ENCODE measurements around the gene C1orf87. TPM values are rescaled to one million over a fixed set of nuclear protein-coding genes. Genes with fewer than 3 reads are reported as not detected.

C1orf87 gene
- total RNA-seq, 4 donors from 2014 or later = not detected

DNA sequence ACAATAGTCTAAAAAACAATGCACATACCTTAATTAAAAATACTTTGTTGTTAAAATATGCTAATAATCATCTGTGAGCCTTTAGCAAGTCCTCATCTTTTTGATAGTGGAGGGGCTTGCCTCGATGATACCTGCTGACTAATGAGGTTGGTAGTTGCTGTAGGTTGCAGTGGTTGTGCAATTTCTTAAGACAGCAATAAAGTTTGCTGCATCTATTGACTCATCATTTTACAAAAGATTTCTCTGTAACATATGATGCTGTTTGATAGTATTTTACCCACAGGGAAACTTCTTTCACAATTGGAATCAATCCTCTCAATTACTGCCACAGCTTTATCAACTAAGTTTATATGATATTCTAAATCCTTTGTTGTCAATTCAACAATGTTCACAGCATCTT, 7.6 kb downstream of the C1orf87 start:
- TF ChIP-seq, protein P1, sequence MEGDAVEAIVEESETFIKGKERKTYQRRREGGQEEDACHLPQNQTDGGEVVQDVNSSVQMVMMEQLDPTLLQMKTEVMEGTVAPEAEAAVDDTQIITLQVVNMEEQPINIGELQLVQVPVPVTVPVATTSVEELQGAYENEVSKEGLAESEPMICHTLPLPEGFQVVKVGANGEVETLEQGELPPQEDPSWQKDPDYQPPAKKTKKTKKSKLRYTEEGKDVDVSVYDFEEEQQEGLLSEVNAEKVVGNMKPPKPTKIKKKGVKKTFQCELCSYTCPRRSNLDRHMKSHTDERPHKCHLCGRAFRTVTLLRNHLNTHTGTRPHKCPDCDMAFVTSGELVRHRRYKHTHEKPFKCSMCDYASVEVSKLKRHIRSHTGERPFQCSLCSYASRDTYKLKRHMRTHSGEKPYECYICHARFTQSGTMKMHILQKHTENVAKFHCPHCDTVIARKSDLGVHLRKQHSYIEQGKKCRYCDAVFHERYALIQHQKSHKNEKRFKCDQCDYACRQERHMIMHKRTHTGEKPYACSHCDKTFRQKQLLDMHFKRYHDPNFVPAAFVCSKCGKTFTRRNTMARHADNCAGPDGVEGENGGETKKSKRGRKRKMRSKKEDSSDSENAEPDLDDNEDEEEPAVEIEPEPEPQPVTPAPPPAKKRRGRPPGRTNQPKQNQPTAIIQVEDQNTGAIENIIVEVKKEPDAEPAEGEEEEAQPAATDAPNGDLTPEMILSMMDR (IDR thresholded peaks at IDR 0.05) = no peak
- TF ChIP-seq POLR2A (IDR thresholded peaks at IDR 0.05) (no peak), EP300 (IDR thresholded peaks at IDR 0.05) (no peak)
- Histone ChIP-seq H3K27me3 (no peaks in the 10 kb centered on the region), H3K9me3 (no peaks in the 10 kb centered on the region), H3K4me1 (no peaks in the 10 kb centered on the region), H3K4me3 (no peak overlapping the region), H3K27ac (no peak overlapping the region), H3K36me3 (no peaks in the 10 kb centered on the region)
- DNase-seq (ENCODE audit: low spot score in 2 of 2) = no peak
- 82 to 96% methylated on average over 1 of the region's 1 CpG for WGBS, 2 donors

- no peak for TF ChIP-seq POLR2A (IDR thresholded peaks at IDR 0.05)
- no peak for TF ChIP-seq EP300 (IDR thresholded peaks at IDR 0.05)
- TF ChIP-seq, protein P1 (IDR thresholded peaks at IDR 0.05) = no peak
- DNase-seq (ENCODE audit: low spot score in 2 of 2) = no peak
- Histone ChIP-seq H3K27ac (no peak overlapping the region), H3K36me3 (no peaks in the 10 kb centered on the region), H3K9me3 (no peaks in the 10 kb centered on the region), H3K4me1 (no peaks in the 10 kb centered on the region), H3K4me3 (no peak overlapping the region), H3K27me3 (no peaks in the 10 kb centered on the region)
- 81 to 100% methylated on average over 2 of the region's 2 CpGs for WGBS, 2 donors
These were observed 8.4 kb downstream of the C1orf87 start for GRCh38 chr1:60065199-60065598.

DNA sequence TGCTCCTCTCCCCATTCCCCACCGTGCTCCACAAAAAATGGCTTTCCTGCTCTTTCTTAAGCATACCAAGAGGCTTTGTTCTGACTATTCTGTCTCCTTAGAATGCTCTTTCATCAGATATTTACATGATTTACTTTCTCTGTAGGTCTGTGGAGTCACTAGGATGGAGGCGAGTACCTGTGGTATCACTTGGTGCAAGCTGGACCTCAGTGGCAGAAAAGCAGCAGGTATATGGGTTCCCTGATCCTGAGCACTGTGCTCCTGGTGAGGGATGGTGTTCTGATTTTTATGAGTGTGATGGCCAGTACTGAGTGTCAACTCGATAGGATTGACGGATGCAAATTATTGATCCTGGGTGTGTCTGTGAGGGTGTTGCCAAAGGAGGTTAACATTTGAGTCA, 10.0 kb downstream of the C1orf87 start:
- Histone ChIP-seq H3K9me3 (no peaks in the 10 kb centered on the region), H3K27me3 (no peaks in the 10 kb centered on the region), H3K4me3 (no peak overlapping the region), H3K4me1 (no peaks in the 10 kb centered on the region), H3K27ac (no peak overlapping the region), H3K36me3 (no peaks in the 10 kb centered on the region)
- 78 to 85% methylated on average over 4 of the region's 4 CpGs for WGBS, 2 donors
- TF ChIP-seq EP300 (IDR thresholded peaks at IDR 0.05) (no peak), POLR2A (IDR thresholded peaks at IDR 0.05) (no peak)
- TF ChIP-seq, protein P1 (IDR thresholded peaks at IDR 0.05) = no peak
- no peak for DNase-seq (ENCODE audit: low spot score in 2 of 2)

- TF ChIP-seq EP300 (IDR thresholded peaks at IDR 0.05) = no peak
- Histone ChIP-seq H3K4me1 (no peaks in the 10 kb centered on the region), H3K27me3 (no peaks in the 10 kb centered on the region), H3K4me3 (no peak overlapping the region), H3K27ac (no peak overlapping the region), H3K36me3 (no peaks in the 10 kb centered on the region), H3K9me3 (no peaks in the 10 kb centered on the region)
- WGBS, 2 donors = 81 to 84% methylated on average over 7 of the region's 7 CpGs
- DNase-seq (ENCODE audit: low spot score in 2 of 2) = no peak
These were observed 14.1 kb downstream of the C1orf87 start for GRCh38 chr1:60059468-60059867.

- no peak for TF ChIP-seq EP300 (IDR thresholded peaks at IDR 0.05)
- TF ChIP-seq, protein P1 (IDR thresholded peaks at IDR 0.05) = no peak
- no peak for TF ChIP-seq POLR2A (IDR thresholded peaks at IDR 0.05)
- H3K36me3 ChIP-seq = no peaks in the 10 kb centered on the region
- H3K27ac ChIP-seq = no peak overlapping the region
- no peaks in the 10 kb centered on the region for H3K27me3 ChIP-seq
- no peak overlapping the region for H3K4me3 ChIP-seq
- DNase-seq (ENCODE audit: low spot score in 2 of 2) = no peak
- H3K4me1 ChIP-seq = no peaks in the 10 kb centered on the region
- no peaks in the 10 kb centered on the region for H3K9me3 ChIP-seq
These were observed 18.2 kb downstream of the C1orf87 start for GRCh38 chr1:60055336-60055735.

DNA sequence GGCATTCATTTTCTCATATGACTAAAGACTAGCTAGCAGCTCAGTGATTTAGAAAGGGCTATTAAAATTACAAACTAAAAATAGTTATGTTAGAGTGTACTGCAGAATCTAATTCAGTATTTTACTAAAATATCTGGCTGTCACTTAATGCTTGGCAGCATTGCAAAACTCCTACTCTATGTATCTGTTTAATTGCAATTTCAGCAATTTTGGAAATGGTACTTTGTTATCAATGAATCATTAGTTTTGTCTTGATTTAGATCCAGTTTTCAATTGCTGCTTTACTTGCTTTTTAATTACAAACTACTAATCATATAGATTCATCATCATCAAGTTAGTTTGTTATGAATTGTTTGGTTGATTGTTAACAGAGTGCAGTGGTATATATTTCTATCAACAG, 19.2 kb downstream of the C1orf87 start:
- H3K9me3 ChIP-seq = peaks cover 0 to 5% (median 0%) of the 10 kb centered on the region in 4 donors
- TF ChIP-seq, protein P1 (IDR thresholded peaks at IDR 0.05) = no peak
- TF ChIP-seq POLR2A (IDR thresholded peaks at IDR 0.05) = no peak
- no peak for TF ChIP-seq EP300 (IDR thresholded peaks at IDR 0.05)
- no peak overlapping the region for H3K4me3 ChIP-seq
- DNase-seq (ENCODE audit: low spot score in 2 of 2) = no peak
- H3K4me1 ChIP-seq = no peaks in the 10 kb centered on the region
- H3K27me3 ChIP-seq = no peaks in the 10 kb centered on the region
- no peak overlapping the region for H3K27ac ChIP-seq
- H3K36me3 ChIP-seq = no peaks in the 10 kb centered on the region

Data from tibial nerve (tissue), 4 donors.